PC-9 (cell line): ENCODE measurements around the gene DCANP1. TPM values are rescaled to one million over a fixed set of nuclear protein-coding genes. Genes with fewer than 3 reads are reported as not detected.

Experiments
- BruUV-seq: library from RNA; stranded (reverse); fragments of 400-500 nt; replicated peaks from 2 replicates; lab custom pipeline; 2021; lab: Mats Ljungman, UMichigan
- CTCF ChIA-PET: fragments of 300-600 bp; sonication (Branson Sonifier 250); formaldehyde crosslinking; loops from one replicate; lab custom pipeline; 2022; ENCODE audit warnings: antibody characterized with exemption; lab: Charles Lee
- POLR2A ChIA-PET: fragments of 300-600 bp; sonication (Branson Sonifier 250); formaldehyde crosslinking; loops from one replicate; lab custom pipeline; 2022; ENCODE audit warnings: antibody characterized with exemption; ENCODE audit not compliant: unreplicated experiment; lab: Charles Lee
- DNase-seq, 2 experiments: peaks; one replicate each; pipeline versions ENCODE4 v3.0.0 to v3.0.0-alpha.2; 2015 to 2022; ENCODE audit warnings: mixed read lengths in 1 of 2
- H2AFZ ChIP-seq: fragments of 200-600 bp; sonication (generic); 2 replicates; pipeline ENCODE4 v1.8.1; 2017; ENCODE audit warnings: antibody characterized with exemption
- H3F3A ChIP-seq: fragments of 200-600 bp; sonication (generic); 2 replicates; pipeline ENCODE4 v1.8.1; 2017; ENCODE audit warnings: antibody characterized with exemption, mild to moderate bottlenecking, low read depth; ENCODE audit not compliant: insufficient read depth
- H3K27ac ChIP-seq: fragments of 200-600 bp; sonication (generic); 2 replicates; pipeline ENCODE4 v1.6.1; 2016; ENCODE audit warnings: mixed run types
- H3K27me3 ChIP-seq: fragments of 200-600 bp; sonication (generic); 2 replicates; pipeline ENCODE4 v1.6.1; 2016; ENCODE audit warnings: low read depth, mixed run types; ENCODE audit not compliant: insufficient read depth
- H3K36me3 ChIP-seq: fragments of 200-600 bp; sonication (generic); 2 replicates; pipeline ENCODE4 v1.6.1; 2016; ENCODE audit warnings: low read depth, mixed run types
- H3K4me1 ChIP-seq: fragments of 200-600 bp; sonication (generic); replicated peaks from 2 replicates; pipeline ENCODE4 v1.6.1; 2016; ENCODE audit warnings: mixed run types; ENCODE audit not compliant: insufficient read depth
- H3K4me2 ChIP-seq: fragments of 200-600 bp; sonication (generic); 2 replicates; pipeline ENCODE4 v1.6.1; 2017; ENCODE audit warnings: mixed run types
- H3K4me3 ChIP-seq: fragments of 200-600 bp; sonication (generic); 2 replicates; pipeline ENCODE4 v1.6.1; 2016; ENCODE audit warnings: mixed run types
- H3K79me2 ChIP-seq: fragments of 200-600 bp; sonication (generic); 2 replicates; pipeline ENCODE4 v1.6.1; 2017; ENCODE audit warnings: low read depth, mixed run types
- H3K9me2 ChIP-seq: fragments of 200-600 bp; sonication (generic); 2 replicates; pipeline ENCODE4 v1.8.1; 2017; ENCODE audit warnings: mild to moderate bottlenecking; ENCODE audit not compliant: insufficient read depth
- H3K9me3 ChIP-seq: fragments of 200-600 bp; sonication (generic); 2 replicates; pipeline ENCODE4 v1.8.1; 2016; ENCODE audit warnings: low read depth; ENCODE audit not compliant: insufficient read depth
- H4K20me1 ChIP-seq: fragments of 200-600 bp; sonication (generic); 2 replicates; pipeline ENCODE4 v1.8.1; 2017; ENCODE audit not compliant: insufficient read depth
- CTCF ChIP-seq: fragments of 200-600 bp; sonication (generic); conservative IDR thresholded peaks from 2 replicates; pipeline ENCODE4 v1.6.1; 2017; ENCODE audit warnings: mixed run types, antibody characterized with exemption, mild to moderate bottlenecking, moderate library complexity
- EZH2 ChIP-seq: fragments of 200-600 bp; sonication (generic); IDR thresholded peaks from 2 replicates; pipeline ENCODE4 v1.8.0; 2017; ENCODE audit warnings: antibody characterized with exemption, low read depth
- intact Hi-C: fragments of 100-400 bp; cut with micrococcal nuclease; formaldehyde crosslinking; loops from one replicate; pipeline ENCODE4 v1.10.0; 2022; ENCODE audit not compliant: unreplicated experiment
- total RNA-seq: library from RNA; stranded (reverse); gene quantifications from 2 replicates; pipeline ENCODE4 v1.2.3, GENCODE V29; 2021

DCANP1 gene
- total RNA-seq, 1 experiment from 2014 or later, result not detected

- Histone ChIP-seq H3K4me2 (no peak overlapping the region), H3K36me3 (no peaks in the 10 kb centered on the region), H3K4me1 (peaks cover 5% of the 10 kb centered on the region), H3K27ac (no peak overlapping the region), H3K9me3 (no peaks in the 10 kb centered on the region), H3F3A (no peaks in the 10 kb centered on the region), H4K20me1 (no peaks in the 10 kb centered on the region), H2AFZ (no peak overlapping the region), H3K79me2 (no peaks in the 10 kb centered on the region), H3K4me3 (no peak overlapping the region), H3K9me2 (no peaks in the 10 kb centered on the region), H3K27me3 (peaks cover 33% of the 10 kb centered on the region)
- intact Hi-C loops, result no loop called here
- no peak for TF ChIP-seq CTCF
- no peak for TF ChIP-seq EZH2
- DNase-seq, result no peak
- BruUV-seq, result no TSS peak
- POLR2A ChIA-PET, result no interaction called here
- CTCF ChIA-PET, result no interaction called here
Measured at GRCh38 chr5:135491038-135491551, 43.9 kb upstream of the DCANP1 start.

- Histone ChIP-seq H3K27me3 (peaks cover 40% of the 10 kb centered on the region), H3K9me3 (no peaks in the 10 kb centered on the region), H3K79me2 (no peaks in the 10 kb centered on the region), H3K9me2 (no peaks in the 10 kb centered on the region), H2AFZ (no peak overlapping the region), H3K4me3 (no peak overlapping the region), H3K4me1 (peaks cover 5% of the 10 kb centered on the region), H3K27ac (no peak overlapping the region), H4K20me1 (no peaks in the 10 kb centered on the region), H3K36me3 (no peaks in the 10 kb centered on the region), H3K4me2 (no peak overlapping the region), H3F3A (no peaks in the 10 kb centered on the region)
- BruUV-seq, result no TSS peak
- ChIA-PET CTCF (no interaction called here), POLR2A (no interaction called here)
- DNase-seq, result no peak
- TF ChIP-seq EZH2 (no peak), CTCF (no peak)
- intact Hi-C loops, result no loop called here
Measured at GRCh38 chr5:135490245-135491037, 43.3 kb upstream of the DCANP1 start.

GRCh38 chr5:135489466-135490244 is 42.5 kb upstream of the DCANP1 start:
- no peak for DNase-seq
- no peaks in the 10 kb centered on the region for H4K20me1 ChIP-seq
- peaks cover 41% of the 10 kb centered on the region for H3K27me3 ChIP-seq
- TF ChIP-seq EZH2, result no peak
- TF ChIP-seq CTCF, result no peak
- BruUV-seq, result no TSS peak
- H3K9me2 ChIP-seq, result no peaks in the 10 kb centered on the region
- H3K9me3 ChIP-seq, result no peaks in the 10 kb centered on the region
- no peak overlapping the region for H3K4me3 ChIP-seq
- no peaks in the 10 kb centered on the region for H3K79me2 ChIP-seq
- no peaks in the 10 kb centered on the region for H3K36me3 ChIP-seq
- H2AFZ ChIP-seq, result no peak overlapping the region
- ChIA-PET CTCF (no interaction called here), POLR2A (no interaction called here)
- peaks cover 5% of the 10 kb centered on the region for H3K4me1 ChIP-seq
- H3K4me2 ChIP-seq, result no peak overlapping the region
- no peak overlapping the region for H3K27ac ChIP-seq
- H3F3A ChIP-seq, result no peaks in the 10 kb centered on the region
- intact Hi-C loops, result no loop called here
